Natural killer cell (primary cell): Measurements from ENCODE around the gene TPMT. TPM values are rescaled to one million over a fixed set of nuclear protein-coding genes. Genes with fewer than 3 reads are reported as not detected.

ENCODE experiments used
- ATAC-seq, 3 donors: fragments of 150-1000 bp in 2 of 3; fragments of 200-7000 bp in 1 of 3; cut with Tn5 transposase; 1 replicate in 1 of 3; 2 replicates in 2 of 3; pipeline ENCODE4 v1.10.0; 2021; ENCODE audit warnings: mild to moderate bottlenecking in 2 of 3, moderate library complexity in 2 of 3
- DNase-seq, 2 donors: peaks; one replicate each; pipeline versions ENCODE4 v3.0.0 to v3.0.0-alpha.2; 2013 to 2021; ENCODE audit warnings: mixed read lengths in 1 of 2
- H3K27ac ChIP-seq: one replicate; pipeline ENCODE4 v1.5.1; 2013; ENCODE audit warnings: mild to moderate bottlenecking, low read length
- H3K27me3 ChIP-seq: one replicate; pipeline ENCODE4 v1.6.1; 2013; ENCODE audit warnings: low read length; ENCODE audit not compliant: control insufficient read depth, insufficient read depth
- H3K36me3 ChIP-seq: one replicate; pipeline ENCODE4 v1.6.1; 2013; ENCODE audit warnings: low read length; ENCODE audit not compliant: control insufficient read depth, insufficient read depth
- H3K4me1 ChIP-seq: one replicate; pipeline ENCODE4 v1.6.1; 2013; ENCODE audit warnings: low read length; ENCODE audit not compliant: control insufficient read depth, insufficient read depth
- H3K4me3 ChIP-seq: one replicate; pipeline ENCODE4 v1.5.1; 2013; ENCODE audit warnings: low read length
- H3K9me3 ChIP-seq: one replicate; pipeline ENCODE4 v1.6.1; 2013; ENCODE audit warnings: low read length; ENCODE audit not compliant: control insufficient read depth, insufficient read depth
- H3K27ac Mint-ChIP-seq, 2 donors: one replicate each; pipeline ENCODE4 v1.8.0; 2022; ENCODE audit warnings: mild to moderate bottlenecking in 2 of 2, mixed read lengths in 2 of 2, moderate library complexity in 1 of 2
- H3K27me3 Mint-ChIP-seq, 2 donors: one replicate each; pipeline ENCODE4 v1.8.0; 2022; ENCODE audit warnings: low read depth in 2 of 2, mixed read lengths in 2 of 2
- H3K36me3 Mint-ChIP-seq: one replicate; pipeline ENCODE4 v1.8.0; 2022; ENCODE audit warnings: mixed read lengths
- H3K4me1 Mint-ChIP-seq, 2 donors: one replicate each; pipeline ENCODE4 v1.8.0; 2022; ENCODE audit warnings: mixed read lengths in 2 of 2
- H3K4me3 Mint-ChIP-seq: one replicate; pipeline ENCODE4 v1.8.0; 2022; ENCODE audit warnings: mild to moderate bottlenecking, moderate library complexity, mixed read lengths
- H3K9me3 Mint-ChIP-seq, 2 donors: one replicate each; pipeline ENCODE4 v1.8.0; 2022; ENCODE audit warnings: mixed read lengths in 2 of 2
- CTCF ChIP-seq: fragments of 200-600 bp; IDR thresholded peaks from one replicate; pipeline ENCODE4 v1.8.0; 2022; ENCODE audit warnings: antibody characterized with exemption
- WGBS: methylation state at CpG from one replicate; pipeline ENCODE4 v1.1.7; 2013; ENCODE audit warnings: missing lambda C conversion rate; ENCODE audit not compliant: insufficient coverage; 5-methylcytosine and 5-hydroxymethylcytosine counted together
- intact Hi-C: fragments of 100-400 bp; cut with micrococcal nuclease; formaldehyde crosslinking; loops from one replicate; pipeline ENCODE4 v1.14.2; 2022
- total RNA-seq, 4 donors: library from RNA; stranded (reverse); fragments of 120-200 nt in 1 of 4; gene quantifications; one replicate each; pipeline versions ENCODE4 v1.2.3 to v1.2.4, GENCODE V29; 2013 to 2022

Gene TPMT
- total RNA-seq, 3 donors from 2014 or later (not counting 1 experiment from before 2014, with no cell fraction given): 8.9 to 11.4 (median 9.6) TPM

DNA sequence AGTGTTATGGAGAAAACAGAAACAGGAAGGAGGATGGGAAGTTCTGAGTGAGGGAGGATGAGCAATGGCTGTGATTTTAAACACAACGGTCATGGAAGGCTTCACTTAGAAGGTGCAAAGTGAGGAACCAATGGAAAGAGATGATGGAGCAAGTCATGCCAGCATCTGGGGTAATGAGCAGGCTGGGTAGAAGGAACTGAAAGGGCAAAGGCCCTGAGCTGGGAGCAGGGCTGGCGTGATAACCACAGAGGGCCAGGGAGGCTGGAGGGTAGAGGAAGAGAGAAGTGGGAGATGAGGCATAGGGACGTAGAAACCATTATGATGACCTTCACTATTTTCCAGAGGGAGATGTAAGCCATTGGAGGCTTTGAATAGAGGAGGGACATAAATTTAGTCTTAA is 76.0 kb downstream of the TPMT start:
- H3K27ac ChIP-seq: no peak overlapping the region
- DNase-seq (no peak), ATAC-seq (no peak)
- intact Hi-C loops: no loop called here
- H3K9me3 ChIP-seq: no peaks in the 10 kb centered on the region
- Mint-ChIP-seq H3K9me3 (no peaks in the 10 kb centered on the region), H3K27ac (no peak overlapping the region), H3K4me1 (no peaks in the 10 kb centered on the region), H3K27me3 (peaks cover 0 to 6% of the 10 kb centered on the region in 2 donors), H3K36me3 (no peaks in the 10 kb centered on the region), H3K4me3 (no peak overlapping the region)
- TF ChIP-seq CTCF: no peak
- H3K36me3 ChIP-seq: no peaks in the 10 kb centered on the region
- no peaks in the 10 kb centered on the region for H3K27me3 ChIP-seq
- H3K4me1 ChIP-seq: no peaks in the 10 kb centered on the region
- H3K4me3 ChIP-seq: no peak overlapping the region
- WGBS: 81% methylated on average over 3 of the region's 3 CpGs

Other genes starting within 250 kb of the TPMT start
- 10 to 100 TPM; 15.0 to 26.4 (median 19.5) TPM for gene KIF13A, start 167.4 kb downstream of the TPMT start, total RNA-seq
- under 1 TPM; 0.58 to 0.89 (median 0.68) TPM for gene NHLRC1, start 32.4 kb downstream of the TPMT start, total RNA-seq
- 10 to 100 TPM; 12.7 to 13.3 (median 13.0) TPM for gene KDM1B, start 345 bp upstream of the TPMT start, total RNA-seq
- 10 to 100 TPM; 79.5 to 89.7 (median 80.9) TPM for gene DEK, start 109.5 kb upstream of the TPMT start, total RNA-seq
- 10 to 100 TPM in 1 of 3 donors, 1 to 10 TPM in 2; 3.3 to 10.5 (median 5.2) TPM for gene RNF144B, start 232.3 kb upstream of the TPMT start, total RNA-seq